HG03045 (cell line): ENCODE results near the gene FIBCD1.

Experiments
- ATAC-seq: cut with Tn5 transposase; IDR thresholded peaks from one replicate; pipeline ENCODE4 v1.9.1; 2021; ENCODE audit warnings: mild to moderate bottlenecking, moderate library complexity; ENCODE audit not compliant: unreplicated experiment

The FIBCD1 gene

DNA sequence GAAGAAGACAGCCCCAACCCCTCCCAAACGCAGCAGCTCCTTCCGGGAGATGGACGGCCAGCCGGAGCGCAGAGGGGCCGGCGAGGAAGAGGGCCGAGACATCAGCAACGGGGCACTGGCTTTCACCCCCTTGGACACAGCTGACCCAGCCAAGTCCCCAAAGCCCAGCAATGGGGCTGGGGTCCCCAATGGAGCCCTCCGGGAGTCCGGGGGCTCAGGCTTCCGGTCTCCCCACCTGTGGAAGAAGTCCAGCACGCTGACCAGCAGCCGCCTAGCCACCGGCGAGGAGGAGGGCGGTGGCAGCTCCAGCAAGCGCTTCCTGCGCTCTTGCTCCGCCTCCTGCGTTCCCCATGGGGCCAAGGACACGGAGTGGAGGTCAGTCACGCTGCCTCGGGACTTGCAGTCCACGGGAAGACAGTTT, 54.9 kb downstream of the FIBCD1 start:
- ATAC-seq: no peak

DNA sequence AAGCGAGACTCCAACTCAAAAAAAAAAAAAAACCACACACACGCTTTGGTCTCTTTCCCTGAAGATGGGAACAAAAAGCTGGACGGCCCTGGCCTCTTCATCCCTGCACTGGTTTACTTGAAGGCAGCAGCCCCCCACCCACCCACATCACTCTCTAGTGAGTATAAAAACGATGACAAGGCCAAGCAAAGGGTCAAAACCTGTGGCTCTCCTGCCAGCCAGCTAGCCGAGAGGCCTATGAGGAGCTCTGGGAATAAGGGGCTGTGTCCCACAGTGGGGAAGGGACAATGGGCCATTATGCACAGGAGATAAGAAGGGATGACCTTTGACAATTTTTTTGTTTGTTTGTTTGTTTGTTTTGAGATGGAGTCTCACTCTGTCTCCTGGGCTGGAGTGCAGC, 55.6 kb downstream of the FIBCD1 start:
- no peak for ATAC-seq

DNA sequence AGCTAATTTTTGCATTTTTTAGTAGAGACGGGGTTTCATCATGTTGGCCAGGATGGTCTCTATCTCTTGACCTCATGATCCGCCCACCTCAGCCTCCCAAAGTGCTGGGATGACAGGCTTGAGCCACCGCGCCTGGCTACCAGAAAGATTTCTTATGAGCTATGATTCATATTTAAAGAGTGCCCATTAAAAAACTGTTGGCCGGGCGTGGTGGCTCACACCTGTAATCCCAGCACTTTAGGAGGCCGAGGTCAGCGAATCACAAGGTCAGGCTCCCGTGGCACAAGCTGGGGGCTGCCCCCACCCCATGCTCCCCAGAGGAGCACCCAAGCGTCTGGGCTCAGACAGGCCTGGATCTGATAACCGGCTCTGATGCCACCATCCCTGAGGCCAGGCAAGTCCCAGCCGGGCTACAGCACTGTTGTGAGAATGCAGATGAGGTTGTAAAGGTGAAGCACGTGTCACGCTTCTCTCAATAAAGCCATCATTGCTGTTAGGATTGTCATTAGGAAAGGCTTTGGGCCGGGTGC, 56.3 kb downstream of the FIBCD1 start:
- ATAC-seq: no peak

DNA sequence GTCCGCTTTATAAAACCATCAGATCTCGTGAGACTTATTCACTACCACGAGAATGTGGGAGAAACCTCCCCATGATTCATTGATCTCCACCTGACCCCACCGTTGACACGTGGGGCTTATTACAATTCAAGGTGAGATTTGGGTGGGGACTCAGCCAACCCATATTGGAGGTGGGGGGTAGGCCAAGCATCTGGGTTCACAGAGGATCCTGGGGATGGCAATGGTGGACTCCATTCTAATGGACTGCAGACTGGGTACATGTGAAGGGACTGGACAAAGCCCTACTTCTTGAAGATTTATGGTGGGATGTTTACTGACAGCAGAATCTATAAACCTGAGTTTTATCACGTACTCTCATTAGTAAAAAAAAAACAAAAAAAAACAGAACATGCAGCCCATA, 57.5 kb downstream of the FIBCD1 start:
- no peak for ATAC-seq

DNA sequence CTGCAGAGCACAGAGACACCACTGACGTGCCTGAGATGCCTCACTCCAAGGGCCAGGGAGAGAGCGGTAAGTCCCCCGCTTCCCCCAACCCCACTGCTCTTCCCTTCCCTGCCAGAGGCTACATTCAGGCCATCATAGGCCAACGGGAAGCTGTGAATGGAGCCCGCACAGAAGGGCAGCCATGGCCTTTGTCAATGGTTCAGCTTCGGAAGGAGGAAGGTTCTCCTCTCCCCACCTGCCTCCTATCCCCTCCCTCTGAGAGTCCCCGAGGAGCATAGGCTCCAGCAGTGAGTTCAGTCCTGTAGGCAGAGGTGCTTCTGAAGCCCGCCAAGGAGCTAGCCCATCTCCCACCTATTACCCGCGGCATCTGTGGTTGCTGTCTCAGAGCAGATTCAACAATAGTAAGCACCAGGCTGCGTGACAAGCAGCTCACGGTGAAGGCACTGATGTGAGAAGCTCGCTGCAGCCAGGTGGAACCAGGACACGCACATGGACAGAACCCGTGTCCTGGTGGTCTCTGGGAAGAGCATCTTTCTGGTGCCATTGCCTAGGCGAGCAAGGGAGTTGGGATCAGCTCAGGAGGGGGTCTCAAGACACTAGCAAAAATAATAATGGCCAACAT, 58.3 kb downstream of the FIBCD1 start:
- no peak for ATAC-seq

DNA sequence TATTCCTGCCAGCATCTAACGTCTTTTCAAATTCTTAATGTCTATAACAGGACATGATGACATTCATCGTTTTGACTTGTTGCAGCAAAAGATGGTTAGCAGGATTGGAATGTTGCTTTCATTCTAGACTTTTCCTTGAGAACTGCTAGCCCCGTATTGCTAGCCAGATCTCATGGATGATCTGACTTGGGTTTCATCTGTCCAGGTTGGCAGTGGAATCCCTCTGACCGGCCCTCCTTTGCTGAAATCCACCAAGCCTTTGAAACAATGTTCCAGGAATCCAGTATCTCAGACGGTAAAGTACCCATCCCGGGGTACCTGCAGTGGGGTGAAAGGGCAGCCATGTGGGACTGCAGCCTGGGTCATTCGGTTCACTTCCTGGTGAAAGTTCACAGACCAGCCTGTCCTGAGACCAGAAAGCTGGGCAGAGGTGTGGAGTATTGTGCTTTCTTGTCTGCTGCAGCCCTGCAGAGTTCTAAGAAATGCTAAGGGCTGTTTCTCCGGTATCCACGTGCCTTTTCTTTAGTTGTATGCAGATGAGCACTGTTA, 59.1 kb downstream of the FIBCD1 start:
- ATAC-seq: no peak

DNA sequence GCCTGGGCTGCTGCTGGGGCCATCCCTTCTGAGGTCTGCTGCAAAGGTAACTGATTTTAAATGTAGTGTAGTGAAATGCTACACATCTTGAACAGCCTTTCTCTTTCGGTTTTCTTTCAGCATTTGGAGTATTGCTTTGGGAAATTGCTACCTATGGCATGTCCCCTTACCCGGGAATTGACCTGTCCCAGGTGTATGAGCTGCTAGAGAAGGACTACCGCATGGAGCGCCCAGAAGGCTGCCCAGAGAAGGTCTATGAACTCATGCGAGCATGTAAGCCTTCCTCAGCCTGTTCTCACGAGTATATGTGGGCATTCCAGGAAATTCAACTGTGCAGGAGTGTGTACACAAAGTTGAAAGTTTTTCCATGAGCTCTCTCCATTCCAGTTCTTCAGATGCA, 60.8 kb downstream of the FIBCD1 start:
- no peak for ATAC-seq

DNA sequence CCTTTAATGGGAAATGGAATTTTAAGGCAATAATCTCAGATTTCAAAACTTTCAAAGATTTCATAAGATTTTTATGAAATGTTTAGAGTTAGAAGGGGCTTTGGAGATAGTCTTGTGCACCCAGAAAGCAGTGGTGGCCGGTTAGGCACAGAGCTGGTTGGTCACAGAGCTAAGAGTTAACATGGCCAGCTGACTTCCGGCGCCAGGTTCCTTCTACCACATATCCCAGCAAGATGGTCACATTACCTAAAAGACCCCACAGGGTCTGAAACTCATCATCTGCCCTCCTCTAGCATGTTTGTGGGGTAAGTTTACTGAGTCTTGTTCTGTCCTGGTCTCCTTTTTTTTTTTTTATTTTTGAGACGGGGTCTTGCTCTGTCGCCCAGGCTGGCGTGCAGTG, 61.7 kb downstream of the FIBCD1 start:
- ATAC-seq: no peak

DNA sequence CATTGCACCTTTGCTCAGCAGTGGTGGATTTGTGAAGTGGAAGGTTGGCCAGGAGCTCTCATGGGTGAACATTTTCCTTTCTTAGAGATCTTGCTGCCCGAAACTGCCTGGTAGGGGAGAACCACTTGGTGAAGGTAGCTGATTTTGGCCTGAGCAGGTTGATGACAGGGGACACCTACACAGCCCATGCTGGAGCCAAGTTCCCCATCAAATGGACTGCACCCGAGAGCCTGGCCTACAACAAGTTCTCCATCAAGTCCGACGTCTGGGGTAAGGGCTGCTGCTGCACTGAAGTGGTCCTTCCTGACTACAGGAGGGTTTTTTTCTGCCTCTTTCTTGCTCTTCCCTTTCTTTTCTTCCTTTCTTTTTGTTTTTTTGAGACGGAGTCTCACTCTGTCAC, 64.3 kb downstream of the FIBCD1 start:
- no peak for ATAC-seq

DNA sequence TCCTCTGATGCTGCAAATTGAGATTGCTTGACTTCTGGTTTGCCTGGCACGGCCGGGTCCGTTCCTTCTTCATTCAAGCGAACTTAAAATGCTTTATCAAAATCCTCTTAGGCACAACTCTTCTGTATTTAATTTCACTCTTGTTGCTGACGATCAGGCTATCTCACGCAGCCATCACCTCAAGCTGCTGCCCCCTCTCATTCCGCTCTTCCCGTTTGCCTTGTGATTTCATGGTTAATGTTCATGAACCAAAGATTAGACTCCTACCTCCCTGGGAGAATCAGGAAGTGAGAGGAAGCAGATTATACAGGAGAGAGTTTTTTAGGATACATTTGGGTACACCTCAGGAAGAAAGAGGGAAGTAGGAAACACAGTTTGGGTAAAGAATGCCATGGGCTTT, 65.1 kb downstream of the FIBCD1 start:
- no peak for ATAC-seq

DNA sequence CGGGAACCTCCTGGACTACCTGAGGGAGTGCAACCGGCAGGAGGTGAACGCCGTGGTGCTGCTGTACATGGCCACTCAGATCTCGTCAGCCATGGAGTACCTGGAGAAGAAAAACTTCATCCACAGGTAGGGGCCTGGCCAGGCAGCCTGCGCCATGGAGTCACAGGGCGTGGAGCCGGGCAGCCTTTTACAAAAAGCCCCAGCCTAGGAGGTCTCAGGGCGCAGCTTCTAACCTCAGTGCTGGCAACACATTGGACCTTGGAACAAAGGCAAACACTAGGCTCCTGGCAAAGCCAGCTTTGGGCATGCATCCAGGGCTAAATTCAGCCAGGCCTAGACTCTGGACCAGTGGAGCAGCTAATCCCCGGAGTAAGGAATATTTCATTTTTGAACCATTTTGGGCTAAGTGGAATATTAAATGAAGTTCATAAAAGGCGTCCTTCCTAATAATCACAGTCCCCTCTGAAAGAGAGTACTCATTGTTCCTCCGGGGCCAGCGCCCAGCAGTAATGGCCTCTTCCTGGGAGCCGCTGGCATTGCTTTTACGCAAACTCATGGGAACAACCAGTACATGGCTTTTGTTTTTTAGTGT, 66.0 kb downstream of the FIBCD1 start:
- no peak for ATAC-seq

DNA sequence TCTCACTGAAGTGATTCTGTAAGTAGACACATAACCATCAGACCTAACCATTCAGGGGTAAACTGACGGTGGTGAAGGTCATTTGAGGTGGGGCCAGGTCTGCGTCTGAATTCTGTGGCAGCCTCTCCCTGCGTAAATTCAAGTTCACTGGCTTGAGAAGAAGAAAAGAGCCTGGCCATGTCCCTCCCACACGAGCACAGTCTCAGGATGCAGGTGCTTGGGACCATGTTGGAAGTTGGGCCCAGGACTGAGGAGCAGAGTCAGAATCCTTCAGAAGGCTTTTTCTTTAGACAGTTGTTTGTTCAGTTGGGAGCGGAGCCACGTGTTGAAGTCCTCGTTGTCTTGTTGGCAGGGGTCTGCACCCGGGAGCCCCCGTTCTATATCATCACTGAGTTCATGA, 66.5 kb downstream of the FIBCD1 start:
- ATAC-seq: no peak

DNA sequence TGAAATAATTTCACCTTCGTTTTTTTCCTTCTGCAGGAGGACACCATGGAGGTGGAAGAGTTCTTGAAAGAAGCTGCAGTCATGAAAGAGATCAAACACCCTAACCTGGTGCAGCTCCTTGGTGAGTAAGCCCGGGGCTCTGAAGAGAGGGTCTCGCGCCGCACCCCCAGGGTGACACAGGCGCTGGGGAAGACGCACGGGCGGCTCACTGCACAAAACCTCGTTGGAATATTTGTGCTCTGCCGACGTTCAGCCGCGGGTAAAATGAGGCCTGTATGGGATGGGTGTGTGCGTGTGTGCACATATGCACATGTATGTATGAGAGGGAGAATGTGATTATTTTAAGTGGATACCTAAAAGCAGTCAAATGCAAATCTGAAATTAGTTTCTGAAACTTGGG, 67.0 kb downstream of the FIBCD1 start:
- no peak for ATAC-seq

DNA sequence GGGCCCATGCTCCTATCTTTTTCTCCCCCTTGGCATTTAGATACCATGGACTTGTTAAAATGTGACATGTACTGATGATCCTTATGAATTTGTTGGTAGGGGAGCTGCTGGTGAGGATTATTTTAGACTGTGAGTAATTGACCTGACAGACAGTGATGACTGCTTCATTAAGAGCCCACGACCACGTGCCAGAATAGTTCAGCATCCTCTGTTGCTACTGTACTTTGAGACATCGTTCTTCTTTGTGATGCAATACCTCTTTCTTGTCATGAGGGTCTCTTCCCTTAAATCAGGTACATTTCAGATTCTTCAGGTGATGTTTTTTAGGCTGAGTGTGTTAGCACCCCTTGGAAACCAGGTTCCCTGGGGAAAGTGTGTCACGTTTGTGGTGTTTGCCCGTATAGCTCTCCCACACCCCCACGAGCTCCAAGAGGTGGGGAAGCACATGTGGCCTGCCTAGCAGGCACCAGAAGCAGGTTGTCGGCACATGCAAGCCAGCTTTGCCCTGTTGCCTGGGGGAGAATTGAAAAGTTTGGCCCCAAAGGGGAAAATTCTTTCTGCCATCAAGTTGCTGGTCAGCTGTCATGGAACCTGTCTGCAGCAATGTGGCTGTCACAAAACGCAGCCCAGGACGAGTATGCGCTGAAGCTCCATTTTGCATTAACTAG, 67.5 kb downstream of the FIBCD1 start:
- ATAC-seq: no peak

DNA sequence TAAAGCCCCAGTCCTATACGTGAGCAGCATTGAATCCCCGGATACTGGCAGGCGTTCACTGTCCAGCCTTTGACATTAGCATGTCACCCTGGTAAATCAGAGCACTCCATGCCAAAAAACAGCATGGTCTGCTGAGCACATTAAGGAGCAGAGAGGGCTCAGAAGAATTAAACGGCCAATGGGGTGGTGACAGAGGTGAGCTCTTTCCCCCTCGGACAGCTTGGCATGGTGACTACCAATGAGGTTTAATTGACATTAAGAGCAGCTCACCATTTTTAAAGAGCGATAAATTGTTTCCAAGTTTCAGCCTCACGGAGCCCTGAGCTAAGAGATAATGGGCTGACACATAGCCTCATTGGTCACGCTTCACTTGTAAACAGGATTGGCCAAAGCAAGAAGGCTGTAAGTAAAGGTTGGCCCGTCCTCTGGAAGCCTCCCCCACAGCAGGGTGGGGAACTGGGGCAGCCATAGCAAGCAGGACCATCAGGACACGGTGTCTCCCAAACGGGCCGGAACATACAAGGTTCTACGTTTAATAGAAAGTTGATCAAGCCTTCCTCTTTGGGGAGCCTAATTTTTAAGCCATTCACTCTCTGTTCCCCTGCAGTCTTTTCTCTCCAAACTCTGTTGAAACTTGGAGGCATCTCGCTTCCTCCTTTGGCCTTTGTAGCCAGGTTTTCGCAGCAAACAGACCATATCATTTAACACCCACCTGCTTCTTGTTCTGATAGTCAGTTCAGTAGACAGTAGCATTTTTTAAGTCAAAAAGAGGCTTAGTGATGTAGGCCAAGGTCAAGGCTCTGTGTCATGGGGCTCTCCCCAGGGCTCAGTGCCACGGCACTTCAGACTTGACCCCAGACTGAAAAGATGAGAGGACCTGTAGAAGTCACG, 68.3 kb downstream of the FIBCD1 start:
- peak; percentile 73 for ATAC-seq

DNA sequence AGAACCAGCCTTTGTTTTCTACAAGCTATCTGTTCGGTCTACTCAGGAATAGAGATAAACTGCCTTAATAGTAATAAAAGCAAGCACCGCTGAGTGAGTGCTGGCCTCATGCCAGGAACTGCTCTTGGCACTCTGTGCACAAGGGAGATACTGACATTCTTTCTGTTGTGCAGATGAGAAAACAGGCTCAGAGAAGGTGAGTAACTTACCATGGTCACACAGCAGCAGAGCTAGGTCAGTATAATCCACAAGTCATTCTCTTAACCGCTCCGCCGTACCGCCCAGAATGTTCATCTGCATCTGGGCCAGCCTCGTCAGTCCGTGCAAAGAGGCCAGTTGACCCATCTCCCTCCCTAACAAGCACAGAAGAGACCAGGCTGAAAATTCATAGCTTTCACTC, 69.8 kb downstream of the FIBCD1 start:
- no peak for ATAC-seq

DNA sequence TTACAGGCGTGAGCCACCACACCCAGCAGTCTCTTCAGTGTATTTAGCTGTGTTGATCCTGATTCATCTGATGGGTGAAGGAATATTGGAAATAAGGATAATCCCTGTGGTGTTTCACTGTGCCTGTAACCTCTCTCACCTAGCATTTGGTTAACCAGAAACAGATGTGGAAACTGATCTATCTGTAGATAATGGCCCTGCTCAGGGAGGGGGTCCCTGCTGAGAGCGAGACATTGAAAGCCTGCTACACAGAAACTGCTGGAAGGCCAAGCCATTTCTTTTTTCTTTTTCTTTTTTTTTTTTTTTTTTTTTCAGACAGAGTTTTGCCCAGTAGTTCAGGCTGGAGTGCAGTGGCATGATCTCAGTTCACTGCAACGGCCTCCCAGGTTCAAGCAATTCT, 70.8 kb downstream of the FIBCD1 start:
- ATAC-seq: no peak

DNA sequence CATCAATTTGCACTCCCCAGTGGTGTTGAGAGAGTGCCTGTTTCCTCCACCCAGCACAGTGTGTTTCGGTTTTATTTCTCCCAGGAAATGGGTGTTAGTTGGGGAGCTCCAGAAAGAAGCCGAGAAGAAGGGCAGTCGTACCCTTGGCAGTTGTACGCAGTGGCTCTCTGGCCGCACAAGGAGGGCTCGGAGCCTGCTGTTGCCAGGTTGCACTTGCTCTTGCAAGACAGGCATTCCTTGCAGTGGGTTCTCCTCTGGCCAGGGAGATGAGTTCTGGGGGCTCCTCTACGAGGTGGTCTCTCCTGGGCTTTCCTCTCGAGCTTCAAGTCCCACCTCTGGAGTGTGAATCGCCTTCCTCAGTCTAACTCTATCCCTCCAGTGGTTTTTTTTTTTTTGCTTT, 71.5 kb downstream of the FIBCD1 start:
- no peak for ATAC-seq

DNA sequence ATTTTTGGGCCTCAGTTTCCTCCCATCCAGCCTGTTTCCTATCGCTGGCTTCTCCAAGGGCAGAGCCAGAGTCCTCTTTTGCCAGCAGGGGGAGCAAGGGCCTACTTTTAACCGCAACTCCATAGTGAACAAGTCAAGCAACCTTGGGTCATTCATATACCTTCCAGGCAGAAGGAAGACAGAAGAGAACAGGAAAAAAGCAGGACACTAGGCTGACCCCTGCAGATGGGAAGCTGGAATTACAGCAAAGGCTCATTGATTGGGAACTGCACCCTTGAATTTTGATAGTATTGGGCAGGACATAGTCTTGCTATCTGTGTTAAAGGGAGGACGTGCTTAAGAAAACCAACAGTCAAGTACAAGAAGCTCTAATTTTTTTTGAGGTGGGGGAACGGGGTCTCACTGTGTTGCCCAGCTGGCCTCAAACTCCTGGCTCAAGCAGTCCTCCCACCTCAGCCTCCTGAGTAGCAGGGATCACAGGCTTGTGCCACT, 72.5 kb downstream of the FIBCD1 start:
- ATAC-seq: no peak

DNA sequence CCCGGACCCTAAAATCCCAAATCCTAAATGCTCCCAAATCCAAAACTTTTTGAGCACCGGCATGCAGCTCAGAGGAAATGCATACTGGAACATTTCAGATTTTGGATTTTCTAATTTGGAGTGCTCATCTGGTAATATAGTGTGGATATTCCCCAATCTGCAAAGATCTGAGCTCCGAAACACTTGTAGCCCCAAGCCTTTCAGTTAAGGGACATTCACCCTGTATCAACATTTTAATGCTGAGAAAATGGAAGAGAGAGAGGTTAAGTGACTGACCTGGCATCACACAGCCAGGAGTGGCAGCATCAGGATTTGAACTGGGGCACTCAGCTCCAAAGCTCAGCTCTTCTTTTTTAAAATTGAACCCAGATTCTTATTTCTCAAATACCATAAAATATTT, 73.1 kb downstream of the FIBCD1 start:
- no peak for ATAC-seq

DNA sequence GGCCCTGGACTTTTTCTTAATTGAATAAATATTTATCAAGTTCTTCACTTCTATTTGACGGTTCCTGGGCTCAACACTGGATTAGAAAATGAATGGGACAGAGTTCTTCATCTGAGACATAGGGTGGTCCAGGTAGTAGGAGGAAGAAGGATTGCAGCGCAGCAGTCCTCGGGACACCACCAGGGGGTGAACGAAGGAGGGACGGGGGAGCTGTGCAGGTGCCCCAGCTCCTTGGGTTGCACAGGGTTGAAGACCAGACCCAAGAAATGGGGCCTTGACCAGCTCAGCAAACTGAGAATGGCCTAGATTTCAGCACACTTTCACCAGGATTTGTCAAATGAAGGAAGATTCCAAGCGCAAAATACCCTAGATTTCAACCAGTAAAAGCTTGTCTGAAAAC, 74.5 kb downstream of the FIBCD1 start:
- no peak for ATAC-seq
